ENCODE measurements around the gene CRYZ.
A peak's percentile ranks its signal among the peaks of the same experiment; 100 is the strongest.

The CRYZ gene

DNA sequence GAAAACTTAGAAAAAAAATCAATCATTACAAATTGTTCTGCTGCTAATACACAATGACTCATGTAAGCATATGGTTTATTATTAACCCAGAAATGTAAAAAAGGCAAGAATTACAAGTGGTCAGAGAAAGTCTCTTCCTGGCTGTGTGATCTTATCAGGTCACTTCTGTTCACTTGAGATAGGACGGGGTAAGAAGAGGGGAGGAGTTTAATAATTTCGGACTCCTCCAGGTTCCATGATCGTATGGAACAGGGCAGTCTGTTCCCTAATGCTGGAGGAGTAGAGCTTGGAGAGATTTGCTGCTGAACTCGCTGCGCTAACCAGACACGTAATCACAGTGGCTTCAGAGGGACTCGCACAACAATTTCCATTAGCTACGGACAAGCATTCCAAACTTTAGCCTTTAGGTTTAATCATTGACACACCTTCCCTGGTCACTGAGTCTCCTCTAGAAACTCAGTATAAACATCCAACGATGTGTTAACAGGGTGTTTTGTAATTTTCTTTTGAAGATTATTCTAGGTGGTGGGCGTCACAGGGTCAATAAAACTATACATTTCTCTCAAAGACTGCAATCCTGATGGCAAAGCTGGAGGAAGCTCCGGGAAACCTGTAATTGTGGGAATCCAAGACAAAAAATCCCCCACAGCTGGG, 1.3 kb downstream of the CRYZ start:
- DNase-seq (ENCODE audit: low read depth in 2 of 2) = no peak

DNA sequence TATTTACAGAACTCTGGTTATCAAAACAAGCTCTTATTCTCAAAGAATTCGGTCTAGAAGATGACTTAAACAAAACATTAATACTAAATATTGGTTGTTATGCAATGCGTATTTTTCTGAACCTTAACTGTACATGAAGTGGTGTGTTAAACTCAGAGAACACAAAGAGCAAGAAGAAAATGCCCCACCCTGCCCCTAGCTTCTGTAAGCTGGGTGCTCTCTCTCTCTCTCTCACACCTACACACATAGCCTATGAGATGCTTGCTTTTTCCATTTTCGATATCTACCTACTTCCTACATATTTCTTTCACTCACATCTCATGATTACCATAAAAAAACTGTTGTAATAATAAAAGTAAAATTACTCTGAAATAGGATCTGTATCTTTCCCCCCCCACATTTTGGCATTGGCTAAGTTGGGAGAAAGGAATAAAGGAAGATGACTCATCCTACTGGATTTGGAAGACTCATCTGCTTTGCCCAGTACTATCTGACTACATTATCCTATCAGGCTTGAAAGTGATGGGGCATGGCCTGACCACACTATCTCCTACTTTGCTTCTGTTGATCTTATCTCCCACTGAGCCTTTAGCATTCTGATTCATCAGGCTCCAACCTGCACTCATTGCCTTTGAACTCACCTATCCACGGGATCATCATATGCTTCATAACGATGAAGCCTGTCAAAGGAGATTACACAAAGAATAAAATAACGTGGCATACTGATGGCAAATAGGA, 2.9 kb downstream of the CRYZ start:
- DNase-seq (ENCODE audit: low read depth in 2 of 2) = no peak

DNA sequence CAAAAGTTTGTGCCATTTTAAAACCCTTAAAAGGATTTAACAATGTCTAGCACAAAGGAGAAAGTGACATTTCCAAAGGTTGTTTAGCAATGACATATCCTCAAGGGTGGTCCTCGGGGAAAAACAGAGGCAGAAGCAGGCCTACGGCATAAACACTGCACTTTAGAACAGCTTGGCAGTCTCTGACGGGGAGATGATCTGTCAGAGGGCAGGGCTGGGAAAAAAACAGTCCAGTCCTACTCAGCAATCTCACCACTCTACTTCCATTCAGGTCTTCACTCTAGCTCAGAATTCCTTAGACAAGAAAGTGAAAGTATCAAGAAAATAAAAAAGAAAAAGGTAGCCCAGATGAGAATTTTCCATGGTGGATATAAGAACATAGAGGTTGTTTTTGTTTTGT, 4.1 kb downstream of the CRYZ start:
- no peak for DNase-seq (ENCODE audit: low read depth in 2 of 2)

DNA sequence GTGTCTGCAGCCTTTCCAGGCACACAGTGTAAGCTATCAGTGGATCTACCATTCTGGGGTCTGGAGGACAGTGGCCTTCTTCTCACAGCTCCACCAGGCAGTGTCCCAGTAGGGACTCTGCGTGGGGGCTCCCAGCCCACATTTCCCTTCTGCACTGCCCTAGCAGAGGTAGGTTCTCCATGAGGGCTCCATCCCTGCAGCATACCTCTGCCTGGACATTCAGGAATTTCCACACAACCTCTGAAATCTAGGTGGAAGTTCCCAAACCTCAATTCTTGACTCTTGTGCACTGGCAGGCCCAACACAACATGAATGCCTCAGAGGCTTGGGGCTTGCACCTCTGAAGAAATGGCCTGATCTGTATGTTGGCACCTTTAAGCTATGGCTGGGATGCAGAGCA, 6.8 kb downstream of the CRYZ start:
- DNase-seq (ENCODE audit: low read depth in 2 of 2) = no peak

DNA sequence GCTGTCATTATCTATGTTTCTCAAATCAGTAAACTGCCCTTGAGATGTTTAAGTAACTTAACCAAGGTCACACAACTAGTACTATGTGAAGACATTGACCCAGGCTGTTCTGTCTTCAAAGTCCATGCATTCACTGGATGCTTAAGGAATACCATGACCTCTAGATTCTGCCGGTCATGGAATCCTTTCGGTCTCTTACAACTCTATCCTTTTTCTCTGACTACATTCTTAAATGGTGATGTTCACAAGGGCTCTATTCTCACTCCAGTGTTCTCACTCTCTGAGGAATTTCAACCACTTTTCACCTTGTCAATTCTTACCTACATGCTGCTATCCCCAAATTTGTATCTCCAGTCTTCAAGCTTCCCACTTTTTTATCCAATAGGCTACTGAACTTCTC, 15.2 kb downstream of the CRYZ start:
- DNase-seq (ENCODE audit: low read depth in 2 of 2) = no peak

DNA sequence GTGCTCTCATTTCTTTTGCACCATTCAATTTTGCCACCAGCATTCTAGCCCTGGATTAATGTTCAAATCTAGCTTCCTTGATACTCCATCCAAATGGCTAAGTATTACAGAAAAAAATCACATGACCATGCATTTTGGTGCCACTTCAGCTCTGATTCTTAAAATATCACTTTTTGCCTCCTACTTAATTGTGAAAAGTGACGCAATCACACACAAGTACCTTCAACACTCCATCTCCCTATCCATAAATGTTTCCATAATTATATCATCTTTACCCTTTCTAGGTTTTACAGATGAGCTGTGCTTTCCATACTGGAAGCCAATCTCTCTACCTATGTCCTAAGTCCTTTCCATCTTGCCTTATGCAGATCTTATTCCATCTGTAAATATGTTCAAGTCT, 16.0 kb downstream of the CRYZ start:
- DNase-seq (ENCODE audit: low read depth in 2 of 2) = no peak

DNA sequence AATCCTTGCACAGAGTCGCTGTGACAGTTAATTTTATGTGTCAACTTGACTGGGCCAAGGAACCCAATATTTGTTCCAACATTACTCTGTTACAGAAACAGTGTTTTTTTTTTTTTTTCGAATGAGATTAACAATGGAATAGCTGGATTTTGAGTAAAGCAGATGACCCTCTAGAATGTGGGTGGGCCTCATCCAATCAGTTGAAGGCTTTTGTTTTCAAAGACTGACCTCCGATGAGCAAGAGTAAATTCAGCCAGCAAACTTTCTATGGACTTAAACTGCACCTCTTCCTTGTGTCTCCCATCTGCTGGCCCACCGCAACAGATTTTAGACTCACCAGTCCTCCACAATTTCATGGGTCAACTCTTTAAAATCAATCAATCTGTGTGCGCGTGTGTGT, 17.0 kb downstream of the CRYZ start:
- no peak for DNase-seq (ENCODE audit: low read depth in 2 of 2)

DNA sequence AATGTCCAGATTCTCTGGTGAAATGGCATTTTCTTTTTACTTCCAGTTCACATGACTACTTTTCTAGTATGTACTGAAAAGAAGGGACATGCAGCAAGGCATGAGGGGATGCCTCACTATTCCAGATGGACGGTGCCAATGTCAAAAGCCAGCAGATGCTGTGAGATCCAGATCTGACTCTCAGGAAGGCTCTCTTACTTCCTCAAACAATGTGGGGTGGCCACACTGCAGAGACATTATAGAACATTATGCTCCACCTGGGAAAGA, 17.7 kb downstream of the CRYZ start:
- no peak for DNase-seq (ENCODE audit: low read depth in 2 of 2)

DNA sequence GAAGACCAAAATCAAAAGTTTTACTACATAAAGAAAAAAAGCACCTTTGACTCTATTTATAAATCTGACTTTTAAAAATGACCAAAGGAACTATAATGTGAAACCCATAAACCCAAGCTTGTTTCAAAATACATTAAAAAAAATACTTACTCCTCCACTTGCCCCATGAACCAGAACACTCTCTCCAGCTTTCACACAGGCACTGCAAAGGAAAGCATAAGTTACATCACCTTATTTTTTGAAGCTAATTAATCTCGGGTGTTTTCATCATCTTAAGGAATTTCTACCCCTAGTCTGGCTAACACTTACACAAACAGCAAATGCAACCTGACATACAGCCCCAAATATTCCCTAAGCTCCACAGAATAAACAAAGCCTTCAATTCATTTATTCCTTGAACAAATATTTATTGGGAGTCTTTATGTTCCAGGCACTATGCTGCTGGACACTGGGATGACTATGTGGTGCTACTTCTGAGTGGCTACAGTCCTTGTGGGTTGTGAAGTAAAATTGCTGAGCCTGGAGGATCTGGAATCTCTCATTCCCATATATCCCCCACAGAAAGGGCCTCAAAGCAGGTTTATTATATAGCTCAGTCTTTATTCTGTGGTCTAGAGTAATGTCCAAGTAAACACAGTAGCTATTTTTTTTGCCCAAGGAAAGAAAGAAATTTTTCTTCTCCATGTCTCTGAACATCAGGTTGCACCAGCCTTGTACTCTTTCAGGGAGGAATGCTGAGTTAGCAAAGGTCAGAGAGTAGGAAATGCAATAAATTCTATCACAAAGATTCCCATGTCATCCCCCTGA, 18.2 kb downstream of the CRYZ start:
- no peak for DNase-seq (ENCODE audit: low read depth in 2 of 2)

DNA sequence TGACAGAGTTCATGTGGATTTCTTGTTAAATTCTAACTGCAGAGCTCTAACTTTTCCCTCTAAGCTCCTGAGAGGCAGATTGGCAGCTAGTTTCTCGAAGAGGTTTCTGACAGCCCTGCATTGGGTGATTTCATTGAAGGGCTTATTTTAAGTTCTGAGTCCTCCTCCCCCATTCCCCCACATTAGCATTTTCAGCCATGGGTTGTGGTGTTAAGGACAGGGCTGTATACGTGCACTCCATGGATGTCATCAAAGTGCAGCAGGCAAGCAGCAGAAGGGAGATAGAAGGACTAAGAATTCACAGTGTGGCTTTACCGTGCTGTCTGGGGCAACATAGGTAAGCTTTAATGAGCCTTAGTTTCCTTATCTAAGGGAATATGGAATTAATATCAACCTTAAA, 19.0 kb downstream of the CRYZ start:
- DNase-seq (ENCODE audit: low read depth in 2 of 2) = no peak

DNA sequence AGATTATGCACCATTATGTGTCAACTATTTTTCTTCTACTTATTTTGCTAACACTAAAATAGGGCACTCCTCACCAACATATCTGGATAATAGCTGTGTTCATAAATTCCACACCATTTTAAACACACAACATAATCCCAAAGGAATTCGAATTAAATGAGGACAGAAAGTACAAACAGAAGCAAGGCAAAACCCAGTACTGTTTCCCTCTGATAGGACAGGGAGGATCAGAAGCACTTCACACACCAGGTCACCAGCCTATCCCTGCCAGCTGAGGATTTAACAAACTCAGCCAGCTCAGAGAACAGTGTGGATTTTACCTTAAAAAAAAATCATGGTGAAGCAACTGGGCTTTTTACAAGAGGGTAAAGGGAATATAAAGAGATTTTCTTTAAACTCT, 20.0 kb downstream of the CRYZ start:
- DNase-seq (ENCODE audit: low read depth in 2 of 2) = no peak

DNA sequence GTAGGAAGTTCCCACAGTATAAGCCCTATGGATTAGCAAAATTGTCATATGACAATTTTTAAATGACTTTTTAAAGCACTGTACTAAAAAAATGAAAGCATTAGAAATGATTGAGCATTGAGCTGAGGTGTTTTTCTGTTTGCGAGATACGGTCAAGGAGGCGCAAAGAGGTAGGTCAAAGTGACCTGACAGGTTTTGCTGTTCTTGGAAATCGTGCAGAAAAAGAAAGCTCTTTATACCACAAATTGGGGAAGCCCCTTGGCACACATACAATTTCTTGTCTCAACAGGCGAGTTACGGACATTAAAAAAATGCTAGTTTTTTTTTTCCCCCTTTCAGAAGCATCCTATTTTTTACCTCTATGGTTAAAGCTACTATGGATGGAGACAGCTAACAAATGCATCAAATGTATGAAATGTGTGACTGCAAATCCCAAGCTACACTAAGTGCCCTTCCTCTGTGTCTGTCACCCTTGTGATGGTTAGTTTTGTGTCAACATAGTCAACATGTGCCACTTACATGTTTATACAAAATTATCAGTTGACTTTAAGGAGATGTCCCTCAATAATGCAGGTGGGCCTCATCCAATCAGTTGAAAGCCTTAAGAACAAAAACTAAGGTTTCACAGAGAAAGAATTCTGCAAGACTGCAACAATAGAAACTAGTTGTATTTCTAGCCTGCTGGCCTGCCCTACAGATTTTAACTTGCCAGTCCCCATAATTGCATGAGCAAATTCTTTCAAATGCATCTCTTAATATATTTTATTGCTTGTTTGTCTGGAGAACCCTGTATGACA, 29.3 kb downstream of the CRYZ start:
- no peak for DNase-seq (ENCODE audit: low read depth in 2 of 2)

DNA sequence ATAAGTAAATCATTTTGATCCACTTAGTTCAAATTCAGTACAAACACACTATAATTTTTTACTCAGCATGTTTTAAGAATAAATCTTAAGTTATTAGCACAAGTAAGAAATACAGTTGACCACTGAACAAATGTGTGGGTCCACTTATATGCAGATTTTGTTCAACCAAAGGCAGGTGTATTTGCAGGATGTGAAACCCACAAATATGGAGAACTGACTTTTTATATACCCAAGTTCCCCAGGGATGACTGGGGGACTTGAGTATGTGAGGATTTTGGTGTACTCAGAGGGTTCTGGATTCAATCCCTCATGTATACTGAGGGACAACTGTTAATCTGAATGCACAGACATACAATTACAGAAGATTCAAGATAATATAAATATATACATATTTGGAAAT, 33.5 kb downstream of the CRYZ start:
- DNase-seq (ENCODE audit: low read depth in 2 of 2) = no peak

DNA sequence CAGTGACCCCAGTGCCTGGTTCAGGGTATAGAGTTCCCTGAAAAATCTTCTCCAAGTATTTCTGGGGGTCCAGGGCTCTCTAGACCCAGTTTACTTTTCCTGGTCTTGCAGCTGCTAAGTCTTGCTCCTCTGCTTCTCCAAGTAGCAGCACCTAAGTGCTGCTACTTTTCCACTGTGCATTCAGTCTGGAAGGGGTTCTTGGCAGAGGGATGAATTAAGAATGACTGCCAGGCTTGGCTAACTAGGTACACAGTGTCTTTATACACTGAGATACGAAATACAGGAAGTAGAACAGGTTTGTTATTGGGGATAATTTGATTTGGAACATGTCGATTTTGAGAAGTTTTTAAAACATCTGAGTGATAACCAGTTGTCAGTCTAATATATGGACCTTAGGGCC, 35.0 kb downstream of the CRYZ start:
- DNase-seq (ENCODE audit: low read depth in 2 of 2) = no peak

DNA sequence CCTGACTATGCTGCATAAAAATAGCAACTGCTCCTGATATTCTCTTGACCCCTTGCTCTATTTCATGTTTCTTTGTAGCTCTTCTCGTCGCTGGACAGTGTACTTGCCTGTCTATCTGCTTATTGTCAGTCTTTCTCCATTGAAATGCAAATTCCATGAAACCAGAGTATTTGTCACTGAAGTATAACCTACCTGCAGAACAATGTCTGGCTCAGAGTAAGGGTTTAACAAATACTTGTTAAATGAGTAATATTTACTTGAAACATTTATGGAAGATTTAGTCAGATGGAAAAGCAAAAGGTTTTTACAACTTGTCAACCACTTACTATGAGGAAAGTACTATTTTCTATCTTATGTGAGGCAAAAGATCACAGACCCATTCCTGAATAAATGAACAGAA, 39.4 kb downstream of the CRYZ start:
- DNase-seq (ENCODE audit: low read depth in 2 of 2) = no peak

DNA sequence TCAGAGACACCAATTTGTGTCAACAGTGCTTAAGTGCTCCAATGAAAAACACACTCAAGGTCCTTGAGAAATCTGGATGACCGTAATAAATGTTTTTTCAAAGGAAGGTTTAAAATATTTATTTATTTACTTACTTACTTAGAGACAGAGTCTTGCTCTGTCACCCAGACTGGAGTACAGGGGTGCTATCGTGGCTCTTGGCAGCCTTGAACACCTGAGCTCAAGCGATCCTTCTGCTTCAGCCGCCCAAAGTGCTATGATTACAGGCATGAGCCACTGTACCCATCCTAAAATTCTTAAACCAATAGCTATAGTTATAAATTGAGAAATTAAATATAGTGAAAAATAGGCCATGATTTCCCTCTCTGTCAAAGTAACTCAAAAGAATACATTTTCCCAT, 41.9 kb downstream of the CRYZ start:
- DNase-seq (ENCODE audit: low read depth in 2 of 2) = no peak

DNA sequence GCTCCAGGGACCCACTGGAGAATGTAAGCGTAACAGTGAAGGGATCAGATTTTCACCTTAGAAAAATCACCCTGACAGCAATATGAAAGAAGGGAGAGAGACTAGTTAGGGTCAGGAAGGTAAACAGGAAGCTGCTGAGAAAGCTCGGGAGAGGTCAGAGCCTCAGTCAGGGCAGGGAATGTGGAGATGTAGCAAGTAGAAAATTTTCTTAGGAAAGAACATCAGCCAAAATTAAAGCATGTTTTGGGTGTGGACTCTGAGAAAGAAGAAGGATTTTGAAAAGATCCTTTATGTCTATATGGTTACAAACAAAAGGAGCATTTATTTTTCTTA, 42.5 kb downstream of the CRYZ start:
- DNase-seq (ENCODE audit: low read depth in 2 of 2) = no peak

DNA sequence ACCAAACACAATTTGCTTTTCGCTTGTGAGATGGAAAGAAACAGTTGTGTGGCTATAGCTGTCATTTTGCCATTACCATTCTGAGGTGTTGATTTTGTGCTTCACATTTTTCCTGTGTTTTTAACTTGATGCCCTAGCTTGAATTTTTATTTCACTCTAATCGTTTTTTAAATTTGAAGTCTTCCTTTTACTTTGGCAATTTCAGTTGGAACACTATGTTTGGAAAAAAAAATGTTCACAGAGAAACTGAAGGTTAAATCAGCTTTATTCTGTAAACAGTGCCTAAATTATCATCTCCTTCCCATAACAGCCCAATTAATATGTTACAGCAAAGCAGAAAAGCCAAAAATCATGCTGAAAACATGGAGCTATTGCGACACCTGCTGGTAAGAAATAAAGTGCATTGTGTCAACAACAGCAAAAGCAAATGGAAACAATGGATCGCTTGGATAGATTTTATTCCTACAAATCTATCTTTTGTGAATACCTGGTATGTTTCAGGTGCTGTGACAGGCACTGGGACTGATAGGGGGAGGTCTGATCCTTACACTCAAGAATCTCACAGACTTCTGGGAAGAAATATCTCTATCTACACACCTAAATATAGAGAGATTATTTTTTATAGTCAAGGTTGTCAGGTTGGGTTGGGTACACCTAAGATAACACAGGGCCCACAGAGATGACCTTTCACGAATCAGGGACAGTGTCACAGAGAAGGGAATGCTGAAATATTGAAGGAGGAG, 43.1 kb downstream of the CRYZ start:
- peak in 1 of 2 donors; percentile 9 for DNase-seq (ENCODE audit: low read depth in 2 of 2)

DNA sequence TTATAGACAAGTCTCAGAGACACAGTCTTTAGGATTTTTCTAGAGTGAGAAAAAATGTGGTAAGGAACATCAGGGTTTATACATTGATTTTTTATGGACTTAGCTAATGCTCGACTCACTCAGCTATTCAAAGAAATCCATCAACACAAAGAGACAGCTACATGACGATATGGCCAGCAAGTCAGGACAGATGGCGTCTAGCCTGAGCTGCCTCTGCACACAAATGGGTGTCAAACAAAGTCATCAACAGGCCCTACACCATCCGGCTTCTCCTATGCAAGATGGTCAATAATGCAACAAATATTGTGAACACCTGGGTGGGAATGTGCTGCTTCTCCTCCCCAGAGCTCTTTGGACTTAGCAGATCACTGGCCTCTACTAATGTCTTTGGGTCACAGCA, 45.9 kb downstream of the CRYZ start:
- DNase-seq (ENCODE audit: low read depth in 2 of 2) = no peak

DNA sequence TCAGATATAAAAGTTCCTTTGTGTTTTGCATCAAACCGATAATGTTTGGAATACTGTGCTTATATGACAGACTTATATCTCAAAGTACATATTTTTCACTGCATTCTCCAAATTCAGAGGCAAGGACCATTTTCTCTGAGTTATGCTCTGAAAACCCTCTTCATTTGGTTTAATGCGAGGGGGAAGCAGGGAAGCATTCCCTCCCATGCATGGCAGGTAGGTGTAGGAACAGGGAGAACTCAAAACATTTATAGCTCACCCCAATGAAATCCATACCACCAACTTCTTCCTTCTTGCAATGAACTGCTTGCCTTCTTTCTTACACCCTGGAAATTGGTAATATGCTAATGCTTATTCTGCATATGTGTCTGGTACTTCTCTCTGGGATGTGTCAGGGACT, 48.5 kb downstream of the CRYZ start:
- no peak for DNase-seq (ENCODE audit: low read depth in 2 of 2)

DNA sequence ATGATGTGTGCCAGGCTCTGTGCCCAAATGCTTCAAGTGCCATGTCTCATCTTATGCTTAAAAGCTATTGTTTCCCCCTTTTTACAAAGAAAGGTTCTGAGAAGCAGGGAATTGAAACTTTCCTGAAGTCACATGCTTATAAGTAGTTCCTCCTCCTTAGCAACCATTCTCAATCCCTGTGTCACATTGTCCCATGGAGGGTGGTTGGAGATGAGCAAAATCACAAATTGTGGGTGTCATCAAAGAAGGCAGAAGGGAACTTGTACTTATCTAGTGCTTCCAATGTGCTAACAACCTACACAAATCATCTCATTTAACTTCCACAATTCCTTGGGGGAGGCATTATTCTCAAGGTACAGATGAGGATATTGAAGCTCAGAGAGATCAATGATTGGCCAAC, 49.2 kb downstream of the CRYZ start:
- DNase-seq (ENCODE audit: low read depth in 2 of 2) = no peak

DNA sequence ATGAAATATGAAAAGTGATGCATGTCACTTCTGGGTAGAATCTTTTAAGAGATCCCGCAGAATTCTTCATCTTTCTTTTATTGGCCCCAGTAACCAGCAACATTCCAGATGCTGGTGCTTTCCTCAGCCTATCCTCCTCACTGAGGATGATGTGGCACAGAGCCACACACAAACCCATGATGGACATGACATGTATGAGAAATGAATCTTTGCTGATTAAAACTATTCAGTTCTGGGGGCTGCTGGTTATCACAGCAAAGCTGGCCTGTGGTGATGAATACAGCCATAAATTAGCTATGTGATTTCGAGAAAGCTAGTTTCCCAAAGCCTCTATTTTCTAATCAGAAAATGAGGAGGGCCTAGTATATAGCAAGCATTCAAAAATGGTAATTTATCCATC, 51.0 kb downstream of the CRYZ start:
- DNase-seq (ENCODE audit: low read depth in 2 of 2) = no peak

Data from stimulated activated CD8-positive, alpha-beta memory T cell treated with anti-CD3 and anti-CD28 coated beads, Interleukin-2, amount 100 ng/mL, for 1 hour (primary cell).